ENCODE data around the gene AGPAT3. TPM values are rescaled to one million over a fixed set of nuclear protein-coding genes. Genes with fewer than 3 reads are reported as not detected.

Gene AGPAT3
- total RNA-seq, 1 donor from 2014 or later = 43.7 TPM

- DNase-seq (ENCODE audit: low read depth, low spot score) = no peak
These were observed 89.0 kb downstream of the AGPAT3 start for GRCh38 chr21:43954042-43954441.

GRCh38 chr21:43954896-43955295 lies 89.9 kb downstream of the AGPAT3 start:
- no peak for DNase-seq (ENCODE audit: low read depth, low spot score)

- DNase-seq (ENCODE audit: low read depth, low spot score) = no peak
These were observed 91.1 kb downstream of the AGPAT3 start for GRCh38 chr21:43956019-43956669.

- no peak for DNase-seq (ENCODE audit: low read depth, low spot score)
These were observed 91.6 kb downstream of the AGPAT3 start for GRCh38 chr21:43956670-43957035.

- DNase-seq (ENCODE audit: low read depth, low spot score) = no peak
These were observed 92.1 kb downstream of the AGPAT3 start for GRCh38 chr21:43957128-43957571.

- DNase-seq (ENCODE audit: low read depth, low spot score) = no peak
These were observed 92.8 kb downstream of the AGPAT3 start for GRCh38 chr21:43957611-43958362.

GRCh38 chr21:43958364-43959158 lies 93.5 kb downstream of the AGPAT3 start:
- no peak for DNase-seq (ENCODE audit: low read depth, low spot score)

GRCh38 chr21:43959231-43960116 lies 94.5 kb downstream of the AGPAT3 start:
- DNase-seq (ENCODE audit: low read depth, low spot score) = no peak

GRCh38 chr21:43961382-43961909 lies 96.4 kb downstream of the AGPAT3 start:
- DNase-seq (ENCODE audit: low read depth, low spot score) = no peak

- no peak for DNase-seq (ENCODE audit: low read depth, low spot score)
These were observed 101.0 kb downstream of the AGPAT3 start for GRCh38 chr21:43965911-43966585.

- no peak for DNase-seq (ENCODE audit: low read depth, low spot score)
These were observed 102.0 kb downstream of the AGPAT3 start for GRCh38 chr21:43966946-43967512.

- DNase-seq (ENCODE audit: low read depth, low spot score) = no peak
These were observed 103.0 kb downstream of the AGPAT3 start for GRCh38 chr21:43967981-43968380.

GRCh38 chr21:43968410-43969114 lies 103.5 kb downstream of the AGPAT3 start:
- no peak for DNase-seq (ENCODE audit: low read depth, low spot score)

- DNase-seq (ENCODE audit: low read depth, low spot score) = no peak
These were observed 104.1 kb downstream of the AGPAT3 start for GRCh38 chr21:43969115-43969444.

- no peak for DNase-seq (ENCODE audit: low read depth, low spot score)
These were observed 105.5 kb downstream of the AGPAT3 start for GRCh38 chr21:43970551-43970950.

- DNase-seq (ENCODE audit: low read depth, low spot score) = no peak
These were observed 106.4 kb downstream of the AGPAT3 start for GRCh38 chr21:43971201-43971991.

- no peak for DNase-seq (ENCODE audit: low read depth, low spot score)
These were observed 106.9 kb downstream of the AGPAT3 start for GRCh38 chr21:43971992-43972255.

- no peak for DNase-seq (ENCODE audit: low read depth, low spot score)
These were observed 108.0 kb downstream of the AGPAT3 start for GRCh38 chr21:43972850-43973633.

Data from pulmonary artery endothelial cell (primary cell).